Esophagus squamous epithelium (tissue), 4 donors: ENCODE measurements around the gene SERPINA4.

Experiments
- CTCF ChIP-seq, 6 experiments: fragments of 450-650 bp in 4 of 6; fragments of 200-600 bp in 2 of 6; sonication (generic) in 2 of 6; IDR thresholded peaks; one replicate each; pipeline ENCODE4 v1.5.1; 2016 to 2019; ENCODE audit warnings: antibody characterized with exemption in 6 of 6, mild to moderate bottlenecking in 4 of 6, moderate library complexity in 4 of 6
- POLR2A ChIP-seq, 4 donors: fragments of 450-650 bp; IDR thresholded peaks; one replicate each; pipeline ENCODE4 v1.6.1; 2017; ENCODE audit warnings: antibody characterized with exemption in 4 of 4, mild to moderate bottlenecking in 4 of 4, moderate library complexity in 3 of 4

- TF ChIP-seq CTCF (IDR thresholded peaks at IDR 0.05): no peak
- no peak for TF ChIP-seq POLR2A (IDR thresholded peaks at IDR 0.05)
These were observed 22.1 kb upstream of the SERPINA4 start for GRCh38 chr14:94539181-94539580.
